ENCODE data around the gene TMEM203. TPM values are rescaled to one million over a fixed set of nuclear protein-coding genes. Genes with fewer than 3 reads are reported as not detected.

The TMEM203 gene
- total and polyA plus RNA-seq, 10 of the 15 experiments (the other 5 are each of a cell fraction or from before 2014, with no cell fraction given), result 7.2 to 68.1 (median 33.8) TPM

GRCh38 chr9:137200311-137201204 is 4.9 kb downstream of the TMEM203 start, which contains the start of gene TPRN (continued):
- TF ChIP-seq FOS (IDR thresholded peaks at IDR 0.05; ENCODE audit: borderline replicate concordance, extremely low read depth, insufficient read length) (peak; percentile 78), ZBTB33 (IDR thresholded peaks at IDR 0.05) (no peak), ZNF384 (IDR thresholded peaks at IDR 0.05; ENCODE audit: borderline replicate concordance, low read depth, low read length) (no peak), NFYA (IDR thresholded peaks at IDR 0.05; ENCODE audit: borderline replicate concordance, low read depth, low read length) (no peak), BCL3 (IDR thresholded peaks at IDR 0.05; ENCODE audit: borderline replicate concordance, insufficient read depth, low read depth, low read length, poor library complexity, severe bottlenecking) (no peak), KLF5 (IDR thresholded peaks at IDR 0.05; ENCODE audit: partially characterized antibody) (peak; percentile 45), ZNF687 (IDR thresholded peaks at IDR 0.05) (peak; percentile 59), MAX (IDR thresholded peaks at IDR 0.05; ENCODE audit: low read depth, low read length) (peak; percentile 51; the same call in 1 of the 2 replicates), SREBF1 (IDR thresholded peaks at IDR 0.05; ENCODE audit: low read length) (no peak), ZNF24 (IDR thresholded peaks at IDR 0.05) (no peak), ZNF622 (IDR thresholded peaks at IDR 0.05) (no peak), NRF1 (conservative IDR thresholded peaks at IDR 0.05; ENCODE audit: low read depth, low read length) (peak; percentile 30; the same call in 1 of the 2 replicates), RELA (IDR thresholded peaks at IDR 0.05; ENCODE audit: borderline replicate concordance, partially characterized antibody) (peak; percentile 20), ZZZ3 (IDR thresholded peaks at IDR 0.05; ENCODE audit: control insufficient read depth, insufficient read length, low read depth) (no peak), CHD1 (IDR thresholded peaks at IDR 0.05; ENCODE audit: low read depth, low read length) (no peak), ZNF274 (IDR thresholded peaks at IDR 0.05; ENCODE audit: insufficient read depth, insufficient read length) (no peak), MTA3 (IDR thresholded peaks at IDR 0.05; ENCODE audit: borderline replicate concordance, low read length) (no peak), BMI1 (IDR thresholded peaks at IDR 0.05; ENCODE audit: borderline replicate concordance) (no peak), SIN3A (IDR thresholded peaks at IDR 0.05; ENCODE audit: low read depth, low read length) (peak; percentile 54; the same call in 1 of the 2 replicates), LARP7 (IDR thresholded peaks at IDR 0.05) (peak; percentile 97), TCF12 (IDR thresholded peaks at IDR 0.05; ENCODE audit: low read depth, low read length) (0 out of 2 replicates have a peak, but pooled peaks have one; percentile 44), RAD51 (IDR thresholded peaks at IDR 0.05) (peak; percentile 44; the same call in 1 of the 2 replicates), STAT1 (conservative IDR thresholded peaks at IDR 0.05) (no peak), FOXM1 (IDR thresholded peaks at IDR 0.05; ENCODE audit: low read depth, low read length) (no peak)

All from GM12878 (cell line).